Endothelial cell of umbilical vein (primary cell): Measurements from ENCODE around the gene TMPRSS7.

Experiments used
- EZH2 ChIP-seq: IDR thresholded peaks from 2 replicates; pipeline ENCODE4 v1.6.1; 2012; ENCODE audit warnings: borderline replicate concordance, low read depth, mild to moderate bottlenecking, moderate library complexity, low read length, inconsistent platforms; ENCODE audit not compliant: severe bottlenecking
- FOS ChIP-seq: IDR thresholded peaks from 2 replicates; pipeline ENCODE4 v1.6.1; 2011; ENCODE audit warnings: mild to moderate bottlenecking, low read length, moderate library complexity, borderline replicate concordance; ENCODE audit not compliant: insufficient read depth
- GATA2 ChIP-seq: IDR thresholded peaks from 2 replicates; pipeline ENCODE4 v1.7.0; 2011; ENCODE audit warnings: low read depth, mild to moderate bottlenecking, moderate library complexity, mixed read lengths, low read length; ENCODE audit not compliant: insufficient read length, insufficient read depth
- JUN ChIP-seq: IDR thresholded peaks from 2 replicates; pipeline ENCODE4 v1.6.1; 2011; ENCODE audit warnings: borderline replicate concordance, low read depth; ENCODE audit not compliant: insufficient read length, insufficient read depth
- MAX ChIP-seq: IDR thresholded peaks from 2 replicates; pipeline ENCODE4 v1.6.1; 2011; ENCODE audit not compliant: insufficient read depth, insufficient read length
- MYC ChIP-seq: IDR thresholded peaks from one replicate; pipeline ENCODE4 v1.6.1; 2011; ENCODE audit warnings: mild to moderate bottlenecking, low read depth, low read length
- POLR2A ChIP-seq: IDR thresholded peaks from 2 replicates; pipeline ENCODE4 v1.6.1; 2012; ENCODE audit warnings: low read depth, mild to moderate bottlenecking, control low read depth, low read length
- POLR2AphosphoS5 ChIP-seq: IDR thresholded peaks from 2 replicates; pipeline ENCODE4 v1.6.1; 2012; ENCODE audit warnings: low read depth, mild to moderate bottlenecking, control low read depth, low read length, moderate library complexity; ENCODE audit not compliant: insufficient read depth
- TF ChIP-seq, protein P1 (sequence below), 2 donors: IDR thresholded peaks; 1 replicate in 1 of 2; 2 replicates in 1 of 2; pipeline ENCODE4 v1.5.1; 2011; ENCODE audit warnings: low read length in 2 of 2, mild to moderate bottlenecking in 2 of 2, moderate library complexity in 2 of 2, control low read depth in 1 of 2, inconsistent platforms in 1 of 2, low read depth in 1 of 2; ENCODE audit not compliant: insufficient read depth in 1 of 2; ENCODE audit errors: extremely low read depth in 1 of 2

GRCh38 chr3:112096176-112096575 is 61.6 kb downstream of the TMPRSS7 start:
- TF ChIP-seq, protein P1, sequence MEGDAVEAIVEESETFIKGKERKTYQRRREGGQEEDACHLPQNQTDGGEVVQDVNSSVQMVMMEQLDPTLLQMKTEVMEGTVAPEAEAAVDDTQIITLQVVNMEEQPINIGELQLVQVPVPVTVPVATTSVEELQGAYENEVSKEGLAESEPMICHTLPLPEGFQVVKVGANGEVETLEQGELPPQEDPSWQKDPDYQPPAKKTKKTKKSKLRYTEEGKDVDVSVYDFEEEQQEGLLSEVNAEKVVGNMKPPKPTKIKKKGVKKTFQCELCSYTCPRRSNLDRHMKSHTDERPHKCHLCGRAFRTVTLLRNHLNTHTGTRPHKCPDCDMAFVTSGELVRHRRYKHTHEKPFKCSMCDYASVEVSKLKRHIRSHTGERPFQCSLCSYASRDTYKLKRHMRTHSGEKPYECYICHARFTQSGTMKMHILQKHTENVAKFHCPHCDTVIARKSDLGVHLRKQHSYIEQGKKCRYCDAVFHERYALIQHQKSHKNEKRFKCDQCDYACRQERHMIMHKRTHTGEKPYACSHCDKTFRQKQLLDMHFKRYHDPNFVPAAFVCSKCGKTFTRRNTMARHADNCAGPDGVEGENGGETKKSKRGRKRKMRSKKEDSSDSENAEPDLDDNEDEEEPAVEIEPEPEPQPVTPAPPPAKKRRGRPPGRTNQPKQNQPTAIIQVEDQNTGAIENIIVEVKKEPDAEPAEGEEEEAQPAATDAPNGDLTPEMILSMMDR (IDR thresholded peaks at IDR 0.05; ENCODE audit: extremely low read depth in 1 of 2, insufficient read depth in 1 of 2, low read depth in 1 of 2, low read length in 2 of 2) = no peak
- no peak for TF ChIP-seq POLR2A
- no peak for TF ChIP-seq EZH2
- no peak for TF ChIP-seq JUN
- TF ChIP-seq POLR2AphosphoS5 = no peak
- no peak for TF ChIP-seq GATA2
- TF ChIP-seq MAX = no peak
- no peak for TF ChIP-seq FOS
- no peak for TF ChIP-seq MYC
